Thoracic aorta (tissue), 2 donors: ENCODE measurements around the gene PTPDC1. TPM values are rescaled to one million over a fixed set of nuclear protein-coding genes. Genes with fewer than 3 reads are reported as not detected.

Experiments
- ATAC-seq: fragments of 150-250 bp; one replicate; pipeline ENCODE4 v1.8.0; 2017; ENCODE audit warnings: low read depth; ENCODE audit not compliant: insufficient number of reproducible peaks, low FRiP score
- DNase-seq: peaks from one replicate; pipeline ENCODE4 v3.0.0-alpha.2; 2020; ENCODE audit warnings: low spot score
- H3K27ac ChIP-seq, 2 donors: fragments of 200-600 bp; sonication (generic); 1 replicate in 1 of 2; 2 replicates in 1 of 2; pipeline ENCODE4 v1.5.1; 2016; ENCODE audit warnings: mild to moderate bottlenecking in 2 of 2, moderate library complexity in 2 of 2
- H3K27me3 ChIP-seq: fragments of 200-600 bp; sonication (generic); replicated peaks from 2 replicates; pipeline ENCODE4 v1.6.0; 2016; ENCODE audit warnings: mild to moderate bottlenecking; ENCODE audit not compliant: insufficient read depth
- H3K36me3 ChIP-seq: fragments of 200-600 bp; sonication (generic); one replicate; pipeline ENCODE4 v1.5.1; 2016
- H3K4me1 ChIP-seq, 2 donors: fragments of 200-600 bp; sonication (generic); 1 replicate in 1 of 2; 2 replicates in 1 of 2; pipeline versions ENCODE4 v1.5.1 to v1.6.0; 2016; ENCODE audit warnings: low read depth in 2 of 2, mild to moderate bottlenecking in 1 of 2; ENCODE audit not compliant: control insufficient read depth in 1 of 2
- H3K4me3 ChIP-seq: fragments of 200-600 bp; sonication (generic); 2 replicates; pipeline ENCODE4 v1.5.1; 2016; ENCODE audit warnings: mild to moderate bottlenecking
- H3K9me3 ChIP-seq: fragments of 200-600 bp; sonication (generic); 2 replicates; pipeline ENCODE4 v1.5.1; 2016
- total RNA-seq, 2 donors: library from RNA; depleted of rRNA; stranded (reverse); fragments of >200 nt; gene quantifications; one replicate each; pipeline versions ENCODE4 v1.1.0 to v1.2.3, GENCODE V29; 2016
- TF ChIP-seq, protein P1 (sequence below): fragments of 200-600 bp; sonication (generic); IDR thresholded peaks from one replicate; pipeline ENCODE4 v1.5.1; 2019; ENCODE audit warnings: antibody characterized with exemption

The PTPDC1 gene
- total RNA-seq, 2 donors from 2014 or later, result 24.8 to 25.7 TPM

DNA sequence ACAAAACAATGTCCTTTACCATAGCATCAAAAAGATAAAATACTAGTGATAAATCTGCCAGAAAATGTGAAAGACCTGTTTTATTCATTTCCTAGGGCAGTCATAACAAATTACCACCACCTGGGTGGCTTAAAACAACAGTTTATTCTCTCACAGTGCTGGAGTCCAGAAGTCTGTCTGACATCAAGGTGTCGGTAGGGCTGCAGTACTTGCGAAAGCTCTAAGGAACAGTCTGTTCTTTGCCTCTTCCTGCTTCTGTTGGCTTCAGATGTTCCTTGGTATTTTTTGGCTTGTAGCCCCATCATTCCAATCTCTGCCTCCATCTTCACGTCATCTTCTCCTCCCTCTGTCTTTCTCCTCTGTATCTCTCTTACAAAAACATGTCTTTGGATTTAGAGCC is 51.0 kb downstream of the PTPDC1 start:
- TF ChIP-seq, protein P1, sequence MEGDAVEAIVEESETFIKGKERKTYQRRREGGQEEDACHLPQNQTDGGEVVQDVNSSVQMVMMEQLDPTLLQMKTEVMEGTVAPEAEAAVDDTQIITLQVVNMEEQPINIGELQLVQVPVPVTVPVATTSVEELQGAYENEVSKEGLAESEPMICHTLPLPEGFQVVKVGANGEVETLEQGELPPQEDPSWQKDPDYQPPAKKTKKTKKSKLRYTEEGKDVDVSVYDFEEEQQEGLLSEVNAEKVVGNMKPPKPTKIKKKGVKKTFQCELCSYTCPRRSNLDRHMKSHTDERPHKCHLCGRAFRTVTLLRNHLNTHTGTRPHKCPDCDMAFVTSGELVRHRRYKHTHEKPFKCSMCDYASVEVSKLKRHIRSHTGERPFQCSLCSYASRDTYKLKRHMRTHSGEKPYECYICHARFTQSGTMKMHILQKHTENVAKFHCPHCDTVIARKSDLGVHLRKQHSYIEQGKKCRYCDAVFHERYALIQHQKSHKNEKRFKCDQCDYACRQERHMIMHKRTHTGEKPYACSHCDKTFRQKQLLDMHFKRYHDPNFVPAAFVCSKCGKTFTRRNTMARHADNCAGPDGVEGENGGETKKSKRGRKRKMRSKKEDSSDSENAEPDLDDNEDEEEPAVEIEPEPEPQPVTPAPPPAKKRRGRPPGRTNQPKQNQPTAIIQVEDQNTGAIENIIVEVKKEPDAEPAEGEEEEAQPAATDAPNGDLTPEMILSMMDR, result peak; percentile 42
- peak overlapping the region; percentile 94 to 95 for H3K27ac ChIP-seq
- H3K27me3 ChIP-seq, result no peaks in the 10 kb centered on the region
- no peaks in the 10 kb centered on the region for H3K9me3 ChIP-seq
- H3K4me1 ChIP-seq, result peaks cover 31 to 67% of the 10 kb centered on the region in 2 donors
- peak overlapping the region; percentile 14 for H3K4me3 ChIP-seq
- DNase-seq (no peak), ATAC-seq (peak; percentile 74)
- H3K36me3 ChIP-seq, result no peaks in the 10 kb centered on the region

DNA sequence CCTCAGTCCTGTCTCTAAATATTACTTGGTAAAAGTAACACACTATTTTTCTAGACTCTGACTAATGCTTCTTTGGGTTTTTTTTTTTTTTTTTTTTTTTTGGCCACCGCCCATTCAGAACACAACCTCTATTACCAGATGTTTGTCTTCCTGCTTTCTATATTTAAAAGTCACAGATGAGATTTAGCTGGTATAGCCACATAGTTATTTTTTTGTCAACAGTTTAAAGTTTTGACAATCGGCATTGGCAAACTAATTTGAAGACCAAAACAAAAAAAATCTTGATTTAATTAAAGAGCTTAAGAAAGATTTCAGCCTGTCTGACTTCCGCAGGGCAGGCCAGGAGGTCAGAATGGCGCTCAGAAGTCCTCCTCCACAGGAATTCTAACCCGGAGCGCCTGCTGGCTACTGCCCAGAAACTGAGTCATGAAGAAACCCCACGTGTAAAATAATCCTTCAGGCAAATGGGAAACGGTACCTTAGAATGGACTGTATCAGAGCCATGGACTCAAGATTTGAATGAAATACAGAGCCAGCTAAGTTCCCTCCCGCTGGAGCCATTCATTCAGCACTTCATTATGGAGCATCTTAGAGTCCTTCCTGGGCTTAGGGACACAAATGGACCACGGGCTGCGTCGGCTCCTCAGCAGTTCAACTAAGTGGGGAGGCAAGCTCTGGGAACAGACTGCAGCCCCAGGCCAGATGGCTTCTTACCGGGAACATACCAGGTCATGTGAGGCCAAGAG is 55.6 kb downstream of the PTPDC1 start:
- ATAC-seq (peak; percentile 63), DNase-seq (peak; percentile 74)
- Histone ChIP-seq H3K9me3 (no peaks in the 10 kb centered on the region), H3K36me3 (no peaks in the 10 kb centered on the region), H3K4me3 (peak overlapping the region; percentile 52), H3K27ac (peak overlapping the region; percentile 94 to 95), H3K4me1 (peaks cover 47 to 83% of the 10 kb centered on the region in 2 donors), H3K27me3 (no peaks in the 10 kb centered on the region)
- TF ChIP-seq, protein P1, result no peak

DNA sequence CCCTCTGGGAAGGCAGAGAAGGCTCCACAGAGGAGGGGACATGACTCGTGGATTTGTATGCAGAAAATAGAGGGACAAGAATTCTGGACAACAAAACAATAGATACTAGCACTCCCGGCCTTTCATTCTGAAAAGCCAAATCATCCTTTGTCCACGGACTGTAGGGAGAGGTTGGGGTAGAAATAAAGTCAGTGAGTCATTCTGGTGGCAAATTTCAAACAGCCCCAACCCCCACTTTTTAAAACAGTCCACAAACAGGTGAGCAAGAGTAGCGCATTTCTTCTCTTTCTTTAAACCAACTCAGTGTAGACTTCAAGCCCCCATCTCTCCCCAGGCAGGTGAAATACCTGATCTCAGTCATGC is 56.1 kb downstream of the PTPDC1 start:
- Histone ChIP-seq H3K4me3 (peak overlapping the region; percentile 52), H3K4me1 (peaks cover 47 to 79% of the 10 kb centered on the region in 2 donors), H3K27ac (peak overlapping the region; percentile 94 to 95), H3K27me3 (no peaks in the 10 kb centered on the region), H3K9me3 (no peaks in the 10 kb centered on the region), H3K36me3 (no peaks in the 10 kb centered on the region)
- TF ChIP-seq, protein P1, result no peak
- no peak for ATAC-seq
- no peak for DNase-seq

- H3K4me3 ChIP-seq, result no peak overlapping the region
- H3K9me3 ChIP-seq, result no peaks in the 10 kb centered on the region
- H3K27ac ChIP-seq, result peak overlapping the region; percentile 94 to 95
- H3K36me3 ChIP-seq, result no peaks in the 10 kb centered on the region
- no peaks in the 10 kb centered on the region for H3K27me3 ChIP-seq
- ATAC-seq, result no peak
- DNase-seq, result no peak
- TF ChIP-seq, protein P1, result no peak
- H3K4me1 ChIP-seq, result peaks cover 40 to 72% of the 10 kb centered on the region in 2 donors
Measured at GRCh38 chr9:94140791-94141790, 56.8 kb downstream of the PTPDC1 start.

GRCh38 chr9:94142353-94142752 is 58.1 kb downstream of the PTPDC1 start:
- H3K27ac ChIP-seq, result peak overlapping the region; percentile 94 to 95

More at GRCh38 chr9:94142353-94142752, 58.1 kb downstream of the PTPDC1 start:
- no peaks in the 10 kb centered on the region for H3K36me3 ChIP-seq
- H3K27me3 ChIP-seq, result no peaks in the 10 kb centered on the region
- no peak for ATAC-seq
- DNase-seq, result no peak
- peaks cover 35 to 60% of the 10 kb centered on the region in 2 donors for H3K4me1 ChIP-seq
- H3K4me3 ChIP-seq, result no peak overlapping the region
- TF ChIP-seq, protein P1, result no peak
- H3K9me3 ChIP-seq, result no peaks in the 10 kb centered on the region
